Left ventricle myocardium superior (tissue), 1 donor: ENCODE data around the gene PAN2. TPM values are rescaled to one million over a fixed set of nuclear protein-coding genes. Genes with fewer than 3 reads are reported as not detected.

Experiments used
- ATAC-seq: fragments of 200-7000 bp; cut with Tn5 transposase; one replicate; pipeline ENCODE4 v1.9.1; 2020; ENCODE audit warnings: mild to moderate bottlenecking, moderate library complexity
- DNase-seq: peaks from one replicate; pipeline ENCODE4 v3.0.0-alpha.2; 2020
- intact Hi-C: fragments of 100-400 bp; cut with micrococcal nuclease; formaldehyde crosslinking; loops from one replicate; pipeline ENCODE4 v1.11.0; 2022
- long read RNA-seq: library from polyadenylated mRNA; unstranded; transcript quantifications from one replicate; pipeline ENCODE4 v2.0.0, GENCODE V29; 2021
- total RNA-seq: library from RNA; stranded (reverse); fragmentation: NEBNext Ultra II Directional; extraction: Animal tissue kit (Norgen Biotek cat#: 25700); gene quantifications from one replicate; pipeline ENCODE4 v1.2.1, GENCODE V29; 2021
- donor health status: DM: no; HTN: yes; CAD: no; lungs with severe emphysema.

The PAN2 gene, protein sequence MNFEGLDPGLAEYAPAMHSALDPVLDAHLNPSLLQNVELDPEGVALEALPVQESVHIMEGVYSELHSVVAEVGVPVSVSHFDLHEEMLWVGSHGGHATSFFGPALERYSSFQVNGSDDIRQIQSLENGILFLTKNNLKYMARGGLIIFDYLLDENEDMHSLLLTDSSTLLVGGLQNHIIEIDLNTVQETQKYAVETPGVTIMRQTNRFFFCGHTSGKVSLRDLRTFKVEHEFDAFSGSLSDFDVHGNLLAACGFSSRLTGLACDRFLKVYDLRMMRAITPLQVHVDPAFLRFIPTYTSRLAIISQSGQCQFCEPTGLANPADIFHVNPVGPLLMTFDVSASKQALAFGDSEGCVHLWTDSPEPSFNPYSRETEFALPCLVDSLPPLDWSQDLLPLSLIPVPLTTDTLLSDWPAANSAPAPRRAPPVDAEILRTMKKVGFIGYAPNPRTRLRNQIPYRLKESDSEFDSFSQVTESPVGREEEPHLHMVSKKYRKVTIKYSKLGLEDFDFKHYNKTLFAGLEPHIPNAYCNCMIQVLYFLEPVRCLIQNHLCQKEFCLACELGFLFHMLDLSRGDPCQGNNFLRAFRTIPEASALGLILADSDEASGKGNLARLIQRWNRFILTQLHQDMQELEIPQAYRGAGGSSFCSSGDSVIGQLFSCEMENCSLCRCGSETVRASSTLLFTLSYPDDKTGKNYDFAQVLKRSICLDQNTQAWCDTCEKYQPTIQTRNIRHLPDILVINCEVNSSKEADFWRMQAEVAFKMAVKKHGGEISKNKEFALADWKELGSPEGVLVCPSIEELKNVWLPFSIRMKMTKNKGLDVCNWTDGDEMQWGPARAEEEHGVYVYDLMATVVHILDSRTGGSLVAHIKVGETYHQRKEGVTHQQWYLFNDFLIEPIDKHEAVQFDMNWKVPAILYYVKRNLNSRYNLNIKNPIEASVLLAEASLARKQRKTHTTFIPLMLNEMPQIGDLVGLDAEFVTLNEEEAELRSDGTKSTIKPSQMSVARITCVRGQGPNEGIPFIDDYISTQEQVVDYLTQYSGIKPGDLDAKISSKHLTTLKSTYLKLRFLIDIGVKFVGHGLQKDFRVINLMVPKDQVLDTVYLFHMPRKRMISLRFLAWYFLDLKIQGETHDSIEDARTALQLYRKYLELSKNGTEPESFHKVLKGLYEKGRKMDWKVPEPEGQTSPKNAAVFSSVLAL
- total RNA-seq: 52.2 TPM
- long read RNA-seq, partial matches to known transcripts: 4 of 9 reads
- long read RNA-seq, other reads (novel, unspliced or antisense): 5 of 9 reads

DNA sequence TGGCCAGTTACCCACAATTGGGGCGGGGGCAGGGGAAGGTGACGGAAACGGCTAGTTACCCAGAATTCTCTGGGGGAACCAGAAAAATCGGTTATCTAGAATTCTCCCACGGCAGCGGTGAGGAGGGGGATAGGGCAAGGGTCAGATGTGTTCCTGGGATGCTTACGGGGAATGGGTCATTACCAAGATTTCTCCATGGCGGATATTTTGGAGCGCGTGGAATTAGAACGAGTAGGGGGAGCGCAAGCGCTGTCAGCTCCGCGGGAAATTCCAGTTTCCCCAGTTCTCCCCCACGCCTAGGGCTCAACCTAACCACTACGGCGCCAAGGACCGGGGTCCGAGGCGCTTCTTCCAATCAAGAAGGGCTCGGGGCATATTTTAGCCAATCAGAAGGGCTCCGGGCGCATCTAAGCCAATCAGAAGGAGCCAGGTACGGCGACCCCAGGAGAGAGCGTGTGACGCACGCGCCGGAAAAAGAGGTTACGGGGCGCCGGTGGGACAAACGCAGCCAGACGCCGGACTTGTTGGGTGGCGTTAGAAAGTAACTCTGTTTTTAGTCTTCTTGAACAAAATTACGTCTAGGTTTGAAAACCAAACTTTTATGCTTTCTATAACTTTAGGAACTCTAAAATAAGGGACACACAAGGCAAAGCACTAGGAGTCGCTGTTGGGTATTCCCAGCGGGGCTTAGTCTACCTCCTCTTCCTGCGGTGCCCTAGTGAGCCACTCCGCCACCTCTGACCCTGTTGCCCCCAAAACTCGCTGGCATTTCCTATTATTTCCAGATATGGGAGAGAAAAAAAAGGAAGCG is at the start of gene PAN2:
Gene PAN2, minus strand, starts transcription at position 322 of the 811 bp plus-strand sequence. CDS start 906 bp downstream, outside the sequence.
- intact Hi-C loops: no loop called here
- DNase-seq (peak; percentile 96), ATAC-seq (peak; percentile 99)

DNA sequence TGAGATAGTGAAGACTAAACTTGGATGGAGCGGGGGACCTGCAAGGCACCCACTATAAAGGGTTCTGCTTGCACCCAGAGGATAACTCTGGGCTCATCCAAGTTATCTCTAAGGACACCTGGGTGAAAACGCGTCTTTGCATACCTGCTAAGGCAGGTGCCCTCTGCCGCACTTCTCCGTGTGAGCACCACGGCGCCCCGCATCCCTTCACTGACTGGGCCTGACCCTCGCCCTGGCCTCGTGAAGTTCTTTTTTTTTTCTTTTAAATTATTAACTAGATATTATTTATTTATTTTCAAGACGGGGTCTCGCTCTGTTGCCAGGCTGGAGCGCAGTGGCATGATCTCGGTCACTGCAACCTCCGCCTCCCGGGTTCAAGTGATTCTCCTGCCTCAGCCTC is 48.8 kb upstream of the PAN2 start:
- no peak for ATAC-seq
- intact Hi-C loops: no loop called here
- no peak for DNase-seq

DNA sequence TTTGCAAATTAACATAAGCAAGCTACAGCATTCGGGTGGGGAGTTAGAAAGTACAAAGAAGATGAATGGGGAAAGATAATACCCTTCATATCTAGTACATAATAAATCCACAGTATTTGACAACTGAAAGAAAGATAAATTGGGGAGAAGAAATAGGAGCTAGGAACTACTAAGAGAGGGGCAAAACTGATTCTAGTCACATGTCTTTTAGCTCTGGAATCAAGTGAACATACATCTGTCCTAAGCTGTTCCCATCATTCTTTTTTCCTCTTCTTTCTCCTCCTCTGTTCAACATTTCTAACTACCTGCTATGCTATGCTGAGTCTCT is 44.2 kb upstream of the PAN2 start:
- intact Hi-C loops: no loop called here

DNA sequence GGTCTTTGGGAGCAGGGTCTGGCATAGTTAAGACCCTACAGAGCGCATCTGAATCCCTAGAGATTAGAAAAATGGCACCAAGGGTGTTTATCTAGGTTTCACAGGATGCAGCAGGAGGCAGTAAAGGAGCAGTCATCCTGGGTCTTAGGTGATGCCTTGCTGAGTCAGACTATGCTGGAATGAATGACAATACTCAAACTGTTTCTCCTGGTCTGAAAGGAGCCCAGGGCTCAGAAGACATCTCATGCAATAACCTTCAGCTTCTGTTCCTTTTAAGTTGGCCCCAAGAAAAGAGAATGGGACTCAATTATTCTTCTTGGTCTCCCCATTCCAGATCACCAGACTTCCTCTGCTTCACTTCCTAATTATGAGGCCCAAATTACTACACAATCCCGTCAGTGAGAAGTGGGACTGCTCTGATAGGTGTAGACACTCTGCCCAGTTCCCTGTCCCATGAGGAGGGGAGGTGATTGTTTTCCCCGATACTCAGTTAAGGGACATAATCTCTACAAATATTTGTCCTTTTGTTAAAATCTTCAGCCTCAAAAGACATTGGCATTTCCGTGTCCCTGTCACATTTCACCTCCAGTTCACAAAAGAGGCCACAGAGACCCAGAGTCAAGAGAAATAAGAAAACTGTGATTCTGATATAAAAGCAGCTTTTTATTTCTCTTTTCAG is 43.6 kb upstream of the PAN2 start:
- ATAC-seq (no peak), DNase-seq (no peak)
- intact Hi-C loops: no loop called here

More for the DNA sequence above, 44.2 kb upstream of the PAN2 start:
- DNase-seq (no peak), ATAC-seq (no peak)

DNA sequence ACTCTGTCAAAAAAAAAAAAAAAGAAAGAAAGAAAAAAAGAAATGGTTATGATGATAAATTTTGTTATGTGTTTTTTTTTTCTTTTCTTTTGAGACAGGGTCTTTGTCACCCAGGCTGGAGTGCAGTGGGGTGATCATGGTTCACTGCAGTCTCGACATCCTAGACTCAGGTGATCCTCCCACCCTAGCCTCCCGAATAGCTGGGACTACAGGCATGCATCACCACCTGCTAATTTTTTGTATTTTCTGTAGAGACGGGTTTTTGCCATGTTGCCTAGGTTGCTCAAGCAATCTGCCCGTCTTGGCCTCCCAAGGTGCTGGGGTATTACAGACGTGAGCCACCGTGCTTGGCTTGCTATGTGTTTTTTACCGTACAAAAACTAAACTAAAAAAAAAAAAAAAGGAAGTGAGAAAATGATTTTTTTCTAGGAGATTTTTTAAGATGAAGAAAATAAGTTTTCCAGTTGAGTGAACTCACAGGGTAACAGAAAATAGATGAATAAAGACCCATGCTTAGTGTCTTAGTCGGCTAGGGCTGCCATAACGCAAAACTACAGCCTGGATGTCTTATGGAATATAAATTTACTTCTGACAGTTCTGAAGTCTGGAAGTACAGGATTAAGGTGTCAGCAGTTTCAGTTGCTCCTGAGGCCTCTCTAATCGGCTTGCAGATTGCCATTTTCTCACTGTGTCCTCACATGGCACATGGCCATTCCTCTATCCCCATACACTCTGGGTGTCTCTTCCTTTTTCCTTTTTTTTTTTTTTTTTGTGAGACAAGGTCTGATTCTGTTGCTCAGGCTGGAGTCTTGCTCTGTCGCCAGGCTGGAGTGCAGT is 42.0 kb upstream of the PAN2 start:
- DNase-seq: no peak
- intact Hi-C loops: no loop called here
- ATAC-seq: no peak

DNA sequence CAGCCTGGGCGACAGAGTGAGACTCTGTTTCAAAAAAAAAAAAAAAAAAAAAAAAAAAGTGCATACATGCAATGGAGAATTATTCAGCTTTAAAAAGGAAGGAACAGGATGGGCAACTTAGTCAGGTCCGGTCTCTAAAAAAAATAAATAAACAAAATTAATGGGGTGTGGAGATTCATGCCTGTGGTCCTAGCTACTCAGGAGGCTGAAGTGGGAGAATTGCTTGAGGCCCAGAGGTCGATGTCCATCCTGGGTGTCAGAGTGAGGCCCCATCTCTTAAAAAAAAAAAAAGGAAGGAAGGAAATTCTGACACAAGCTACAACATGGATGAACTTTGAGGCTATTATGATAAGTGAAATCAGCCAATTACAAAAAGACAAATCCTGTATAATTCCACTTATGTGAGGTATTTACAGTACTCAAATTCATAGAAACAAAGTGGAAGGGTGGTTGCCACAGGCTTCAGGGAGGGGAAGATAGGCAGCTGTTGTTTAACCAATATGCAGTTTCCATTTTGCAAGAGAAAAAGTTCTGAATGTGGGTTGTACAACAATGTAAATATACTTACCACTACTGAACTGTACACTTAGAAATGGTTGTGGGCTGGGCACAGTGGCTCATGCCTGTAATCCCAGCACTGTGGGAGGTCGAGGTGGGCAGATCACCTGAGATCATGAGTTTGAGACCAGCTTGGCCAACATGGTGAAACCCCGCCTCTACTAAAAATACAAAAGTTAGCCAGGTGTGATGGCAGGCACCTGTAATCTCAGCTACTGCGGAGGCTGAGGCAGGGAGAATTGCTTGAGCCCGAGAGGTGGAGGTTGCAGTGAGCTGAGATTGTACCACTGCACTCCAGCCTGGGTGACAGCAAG is 41.2 kb upstream of the PAN2 start:
- DNase-seq: no peak

DNA sequence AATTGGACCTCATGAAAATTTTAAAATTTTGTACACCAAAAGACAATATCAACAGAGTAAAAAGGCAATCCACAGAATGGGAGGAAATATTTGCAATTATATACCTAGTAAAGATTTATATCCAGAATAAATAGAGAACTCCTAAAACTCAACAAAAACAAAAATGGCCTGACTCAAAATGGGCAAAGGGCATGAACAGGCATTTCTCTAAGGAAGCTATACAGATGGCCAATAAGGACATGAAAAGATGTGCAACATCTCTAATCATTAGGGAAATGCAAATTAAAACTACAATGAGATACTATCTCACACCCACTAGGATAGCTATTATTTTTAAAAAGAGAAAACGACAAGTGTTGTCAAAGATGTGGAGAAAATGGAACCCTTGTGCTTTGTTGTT is 39.7 kb upstream of the PAN2 start:
- ATAC-seq: no peak
- intact Hi-C loops: no loop called here
- no peak for DNase-seq

More for the DNA sequence above, 41.2 kb upstream of the PAN2 start:
- intact Hi-C loops: no loop called here
- ATAC-seq: no peak

DNA sequence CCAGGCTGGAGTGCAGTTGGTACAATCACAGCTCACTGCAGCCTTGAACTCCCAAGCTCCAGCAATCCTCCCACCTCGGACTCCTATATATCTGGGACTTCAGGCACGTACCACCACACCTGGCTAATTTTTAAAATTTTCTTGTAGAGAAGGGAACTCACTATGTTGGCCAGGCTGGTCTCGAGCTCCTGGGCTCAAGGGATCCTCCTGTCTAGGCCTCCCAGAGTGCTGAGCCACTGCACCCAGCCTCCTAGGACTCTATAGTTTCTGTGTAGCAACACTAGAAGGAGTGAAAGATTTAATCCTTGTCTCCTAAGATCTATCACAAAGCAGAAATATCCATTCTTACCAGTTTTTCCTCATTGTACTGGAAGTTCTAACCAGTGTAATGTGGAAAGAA is 33.1 kb upstream of the PAN2 start:
- DNase-seq (no peak), ATAC-seq (no peak)
- intact Hi-C loops: no loop called here

DNA sequence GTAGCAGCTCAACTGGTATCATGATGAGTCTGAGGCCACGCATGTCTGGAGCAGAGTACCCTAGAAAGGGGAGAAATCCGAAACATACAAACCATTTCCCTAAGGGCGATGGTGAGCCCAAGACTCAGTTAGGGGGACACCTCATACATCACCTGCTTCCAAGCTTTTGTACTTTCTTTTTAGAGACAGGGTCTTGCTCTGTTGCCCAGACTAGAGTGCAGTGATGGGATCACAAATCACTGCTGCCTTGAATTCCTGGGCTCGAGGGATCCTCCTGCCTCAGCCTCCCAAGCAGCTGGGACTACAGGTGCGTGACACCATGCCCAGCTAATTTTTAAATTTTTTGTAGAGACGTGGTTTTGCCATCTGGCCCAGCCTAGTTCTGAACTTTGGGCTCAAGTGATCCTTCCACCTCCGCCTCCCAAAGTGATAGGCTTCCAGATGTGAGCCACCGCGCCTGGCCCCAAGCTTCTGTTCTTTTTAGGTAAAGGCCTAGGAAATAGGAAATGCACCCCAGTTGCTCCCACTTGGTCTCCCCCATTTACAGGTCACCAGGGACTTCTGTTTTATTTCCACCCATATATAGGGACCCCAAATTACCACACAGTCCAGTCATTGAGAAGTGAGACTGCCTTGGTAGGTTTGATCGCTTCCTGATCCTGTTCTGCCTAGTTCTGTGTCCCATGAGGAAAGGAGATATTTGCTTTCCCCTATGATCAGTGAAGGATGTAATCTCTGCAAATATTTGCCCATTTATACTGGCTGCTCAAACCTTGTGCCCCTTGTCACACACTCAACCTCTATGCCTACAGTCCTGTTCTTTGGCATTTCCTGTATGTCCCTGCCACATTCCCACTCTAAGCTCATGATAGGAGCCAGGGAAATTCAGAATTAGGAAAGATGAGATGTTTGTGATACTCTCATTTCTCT is 28.6 kb upstream of the PAN2 start, which contains the start of gene APOF:
Gene APOF, minus strand, starts transcription at position 728 of the 930 bp plus-strand sequence. Its CDS starts 112 bp downstream, at position 616.
- ATAC-seq (no peak), DNase-seq (no peak)
- intact Hi-C loops: no loop called here

DNA sequence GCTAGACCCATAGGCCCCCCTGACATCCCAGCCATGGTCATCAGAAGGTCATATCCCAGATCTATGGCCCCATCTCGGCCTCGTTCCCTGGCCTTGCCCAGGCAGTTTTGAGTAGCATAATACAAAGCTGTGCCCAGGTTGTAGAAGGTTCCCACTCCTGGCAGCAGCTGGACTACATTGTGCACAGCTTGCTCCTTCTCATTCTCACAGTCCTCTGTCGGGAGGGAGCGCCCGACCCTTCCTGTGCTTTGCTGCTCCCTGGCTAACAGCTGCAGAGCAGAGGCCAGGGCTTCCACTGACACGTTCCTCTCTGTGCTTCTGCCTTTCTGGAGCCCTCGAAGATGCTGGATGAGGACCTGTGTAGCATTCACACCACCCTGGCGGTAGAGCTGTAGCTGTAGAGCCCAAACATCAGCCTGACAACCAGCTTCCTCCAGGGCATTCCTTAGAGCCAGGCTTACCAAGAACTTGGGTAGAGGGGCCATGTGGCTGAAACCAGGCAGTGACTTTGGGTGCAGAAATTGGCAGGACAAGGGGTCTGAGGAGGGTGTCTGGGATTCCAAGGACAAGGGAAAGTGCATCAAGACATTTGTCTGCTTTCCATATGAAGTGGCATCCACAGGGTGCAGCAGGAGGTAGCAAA is 27.8 kb upstream of the PAN2 start:
- DNase-seq (no peak), ATAC-seq (no peak)
- intact Hi-C loops: no loop called here

DNA sequence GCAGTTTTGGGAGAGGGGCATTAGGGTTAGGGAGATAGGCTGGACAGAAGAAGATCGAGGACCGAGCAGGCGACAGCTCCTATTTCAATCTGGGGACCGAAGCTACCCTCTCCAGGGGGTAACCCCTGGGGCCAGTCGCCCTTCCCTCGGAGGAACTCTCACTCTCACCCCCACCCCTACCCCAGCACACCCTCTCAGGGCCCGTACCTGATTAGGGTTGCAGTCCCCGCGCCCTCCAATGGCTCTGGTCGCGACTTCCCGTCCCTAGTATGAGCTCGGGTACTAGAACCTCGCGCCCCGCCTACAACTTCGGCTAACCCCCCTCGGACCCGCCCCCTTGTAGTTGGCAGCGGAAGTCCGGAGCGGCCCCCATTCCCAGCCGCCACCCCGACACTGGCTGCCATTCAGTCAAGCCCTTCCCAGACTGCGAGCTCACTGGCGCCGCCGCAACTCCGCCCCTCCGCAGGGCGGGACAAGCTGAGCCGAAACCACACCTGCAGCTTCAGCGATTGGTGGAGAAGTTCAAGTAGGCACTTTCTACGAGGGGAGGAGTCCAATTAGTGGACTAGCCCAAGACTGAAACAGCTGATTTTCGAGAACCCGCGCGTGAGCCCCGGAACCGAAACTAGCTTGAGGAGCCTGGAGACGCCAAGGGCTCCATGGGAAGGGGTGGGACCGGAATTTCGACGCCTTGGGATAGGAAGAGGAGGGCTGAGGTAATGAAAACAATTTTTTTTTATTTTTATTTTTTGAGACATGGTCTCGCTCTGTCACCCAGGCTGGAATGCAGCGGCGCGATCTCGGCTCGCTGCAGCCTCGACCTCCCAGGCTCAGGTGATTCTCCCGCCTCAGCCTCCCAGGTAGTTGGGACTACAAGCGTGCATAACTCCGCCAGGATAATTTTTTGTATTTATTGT is 26.3 kb upstream of the PAN2 start, which contains the start of gene STAT2:
Gene STAT2, minus strand, starts transcription at position 257 of the 917 bp plus-strand sequence. CDS start 3,536 bp downstream, outside the sequence.
- DNase-seq: peak; percentile 99
- intact Hi-C loops: no loop called here
- ATAC-seq: peak; percentile 99

DNA sequence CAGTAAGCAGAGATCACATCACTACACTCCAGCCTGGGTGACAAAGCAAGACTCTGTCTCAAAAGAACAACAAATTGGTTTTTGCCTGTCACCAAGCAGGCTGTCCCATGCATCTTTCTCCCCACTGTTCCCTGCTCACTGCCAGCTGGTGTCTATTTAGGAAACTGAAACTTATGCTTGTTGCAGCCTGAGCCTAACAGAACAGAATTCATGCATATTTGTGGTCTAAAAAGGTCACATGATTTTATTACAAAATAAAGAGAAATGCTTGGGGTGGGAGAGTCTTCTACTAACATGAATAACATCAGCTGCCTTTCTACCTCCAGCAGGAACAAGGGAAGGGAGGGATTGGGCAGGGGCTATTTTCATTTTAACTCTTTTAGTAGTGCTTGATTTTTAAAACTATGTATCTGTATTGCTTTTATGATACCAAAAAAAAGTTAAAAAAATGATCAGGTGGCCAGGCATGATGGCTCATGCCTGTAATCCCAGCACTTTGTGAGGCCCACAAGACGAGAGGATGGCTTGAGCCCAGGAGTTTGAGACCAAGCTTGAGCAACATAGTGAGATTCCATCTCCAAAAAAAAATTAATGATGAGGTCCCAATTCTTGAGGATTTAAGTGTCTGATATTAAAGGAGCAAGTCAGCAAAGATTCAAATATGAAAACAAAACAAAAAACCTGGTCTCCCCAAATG is 25.2 kb upstream of the PAN2 start:
- ATAC-seq (no peak), DNase-seq (no peak)
- intact Hi-C loops: no loop called here

DNA sequence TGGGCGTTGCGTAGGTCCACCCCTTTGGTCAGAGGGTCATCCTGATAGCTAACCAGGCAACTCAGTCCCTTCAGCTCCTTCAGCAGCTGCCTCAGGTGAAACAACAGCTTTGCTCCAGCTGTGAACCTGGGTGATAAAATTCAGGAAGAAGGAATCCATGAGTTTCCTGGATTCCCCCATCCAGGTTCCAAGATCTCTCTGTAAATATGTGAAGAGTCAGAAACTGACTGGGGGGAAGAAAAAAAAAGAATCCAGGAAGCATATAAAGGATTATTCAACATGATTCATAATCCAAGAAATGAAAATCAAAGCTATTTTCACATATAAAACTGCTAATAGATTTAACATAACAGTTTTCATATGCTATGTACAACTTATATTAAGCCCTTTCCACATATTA is 17.5 kb upstream of the PAN2 start:
- DNase-seq: no peak
- intact Hi-C loops: no loop called here
- no peak for ATAC-seq
